ENCODE data around the gene C1orf174.
A peak's percentile ranks its signal among the peaks of the same experiment; 100 is the strongest.

Gene C1orf174

GRCh38 chr1:3900150-3900968 lies at the start of gene C1orf174:
TSS of gene C1orf174 (minus strand) at chr1:3900272. CDS start at chr1:3900186, 86 bp downstream.
- Mint-ChIP-seq H3K27ac (peak within 1 kb of the TSS; percentile 99), H3K4me1 (ENCODE audit: low read depth) (peaks cover 48% of the 10 kb centered on the region), H3K9me3 (peaks cover 19% of the 10 kb centered on the region), H3K36me3 (ENCODE audit: low read depth) (peaks cover 47% of the 10 kb centered on the region), H3K27me3 (no peaks in the 10 kb centered on the region), H3K4me3 (peak within 1 kb of the TSS; percentile 88)
- intact Hi-C loops (cut with micrococcal nuclease), result loop anchor here (1.0 to 2.0 kb wide), 3 partner anchors 9 to 104 kb away; partner anchors contain the start of genes CEP104, DFFB and LRRC47

DNA sequence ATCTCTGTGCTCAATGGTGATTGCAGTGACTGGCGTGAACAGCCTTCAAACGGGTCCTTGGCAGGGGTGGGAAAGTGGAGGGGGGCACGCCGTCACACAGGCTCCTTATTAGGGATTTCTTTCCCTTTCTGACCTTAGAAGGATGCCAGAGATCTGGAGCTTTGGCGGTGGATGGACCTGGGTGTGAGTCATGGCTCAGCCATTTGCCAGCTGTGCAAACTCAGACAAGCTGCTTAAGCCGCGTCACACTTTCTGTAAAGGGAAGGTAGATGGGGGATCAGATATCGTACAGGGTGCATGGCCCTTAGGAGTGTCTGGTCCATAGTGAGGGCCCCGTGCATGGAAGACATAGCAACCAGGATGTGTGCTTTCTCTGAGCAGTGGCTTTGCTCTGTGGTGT lies 48.3 kb upstream of the C1orf174 start:
- Mint-ChIP-seq H3K27me3 (peaks cover 3% of the 10 kb centered on the region), H3K27ac (no peak overlapping the region)

GRCh38 chr1:3945916-3946840 lies 46.1 kb upstream of the C1orf174 start:
- H3K27me3 Mint-ChIP-seq, result peaks cover 2% of the 10 kb centered on the region

More for the DNA sequence above, 48.3 kb upstream of the C1orf174 start:
- Mint-ChIP-seq H3K36me3 (ENCODE audit: low read depth) (no peaks in the 10 kb centered on the region), H3K4me3 (no peak overlapping the region), H3K9me3 (no peaks in the 10 kb centered on the region), H3K4me1 (ENCODE audit: low read depth) (no peaks in the 10 kb centered on the region)
- intact Hi-C loops (cut with micrococcal nuclease), result no loop called here

GRCh38 chr1:3945222-3945621 lies 45.1 kb upstream of the C1orf174 start:
- H3K9me3 Mint-ChIP-seq, result no peaks in the 10 kb centered on the region
- H3K4me3 Mint-ChIP-seq, result no peak overlapping the region
- H3K4me1 Mint-ChIP-seq (ENCODE audit: low read depth), result no peaks in the 10 kb centered on the region
- H3K36me3 Mint-ChIP-seq (ENCODE audit: low read depth), result no peaks in the 10 kb centered on the region
- H3K27me3 Mint-ChIP-seq, result peaks cover 2% of the 10 kb centered on the region
- no peak overlapping the region for H3K27ac Mint-ChIP-seq
- intact Hi-C loops (cut with micrococcal nuclease), result no loop called here

More at GRCh38 chr1:3945916-3946840, 46.1 kb upstream of the C1orf174 start:
- intact Hi-C loops (cut with micrococcal nuclease), result no loop called here
- H3K4me1 Mint-ChIP-seq (ENCODE audit: low read depth), result no peaks in the 10 kb centered on the region
- H3K36me3 Mint-ChIP-seq (ENCODE audit: low read depth), result no peaks in the 10 kb centered on the region
- H3K4me3 Mint-ChIP-seq, result no peak overlapping the region
- H3K27ac Mint-ChIP-seq, result no peak overlapping the region
- H3K9me3 Mint-ChIP-seq, result no peaks in the 10 kb centered on the region

DNA sequence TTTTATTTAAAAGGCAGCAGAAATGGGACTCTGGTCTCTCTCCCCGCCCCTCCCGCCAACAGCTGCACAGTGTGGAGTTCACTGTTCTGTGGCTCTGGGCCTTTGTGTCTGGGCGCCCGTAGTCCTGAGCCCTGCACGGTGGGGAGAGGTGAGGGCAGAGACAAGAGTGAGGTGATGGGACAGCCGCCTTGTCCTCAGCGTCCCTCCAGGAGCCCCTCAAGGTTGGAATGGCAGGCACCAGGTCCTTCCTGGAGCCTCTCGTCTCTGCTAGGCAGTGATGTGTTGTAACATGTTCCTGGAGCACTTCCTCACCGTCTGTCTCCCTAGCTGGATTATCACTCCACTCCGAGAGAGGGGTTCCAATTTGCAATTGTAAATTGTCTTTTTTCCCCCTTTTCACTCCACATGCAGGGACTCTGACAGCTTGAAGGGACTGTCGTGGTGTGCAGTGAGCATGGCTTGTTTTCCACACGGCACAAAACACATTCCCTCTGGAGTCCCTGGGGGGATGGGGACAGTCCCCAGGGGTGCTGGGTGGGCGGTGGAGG lies 44.6 kb upstream of the C1orf174 start:
- H3K9me3 Mint-ChIP-seq, result no peaks in the 10 kb centered on the region
- peaks cover 2% of the 10 kb centered on the region for H3K27me3 Mint-ChIP-seq
- H3K4me3 Mint-ChIP-seq, result no peak overlapping the region
- intact Hi-C loops (cut with micrococcal nuclease), result no loop called here
- H3K4me1 Mint-ChIP-seq (ENCODE audit: low read depth), result no peaks in the 10 kb centered on the region
- H3K27ac Mint-ChIP-seq, result no peak overlapping the region
- no peaks in the 10 kb centered on the region for H3K36me3 Mint-ChIP-seq (ENCODE audit: low read depth)

DNA sequence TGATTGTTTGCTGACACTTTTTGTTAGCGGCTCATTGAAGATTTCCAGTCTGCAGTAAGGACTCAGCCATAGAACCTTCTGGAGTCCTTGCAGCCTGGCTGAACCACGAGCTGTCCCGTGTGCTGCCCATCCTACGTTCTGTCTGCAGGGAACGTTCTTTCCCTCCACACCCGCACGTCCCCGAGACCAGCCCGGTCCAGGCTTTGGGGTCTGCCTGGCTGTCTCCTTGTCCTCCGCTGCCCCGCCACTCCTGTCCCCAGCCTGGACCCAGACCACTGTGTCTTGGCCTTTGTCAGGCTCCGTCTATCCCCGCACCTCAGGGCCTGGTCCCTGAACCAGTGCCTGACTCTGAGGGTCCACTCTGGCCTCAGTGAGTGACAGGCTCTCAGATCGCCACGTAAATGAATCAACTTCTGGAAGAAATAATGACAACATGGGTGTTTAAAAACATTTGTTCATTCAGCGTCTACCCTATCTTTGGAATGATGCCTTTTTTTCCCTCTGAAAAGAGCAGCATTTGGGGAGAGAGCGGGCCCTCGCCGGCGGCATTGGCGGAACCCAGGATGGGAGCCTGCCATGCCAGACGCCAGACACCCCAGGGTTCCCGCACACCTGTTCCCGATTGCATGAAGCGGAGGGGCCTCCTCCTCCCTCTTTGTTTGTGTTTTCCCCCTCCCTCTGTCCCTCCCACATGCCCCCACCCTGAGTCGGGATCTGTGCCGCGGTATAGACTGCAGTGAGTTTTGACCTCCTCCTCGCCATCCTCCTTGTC lies 43.9 kb upstream of the C1orf174 start:
- Mint-ChIP-seq H3K9me3 (no peaks in the 10 kb centered on the region), H3K27me3 (peaks cover 4% of the 10 kb centered on the region), H3K4me1 (ENCODE audit: low read depth) (no peaks in the 10 kb centered on the region), H3K27ac (no peak overlapping the region), H3K4me3 (no peak overlapping the region), H3K36me3 (ENCODE audit: low read depth) (no peaks in the 10 kb centered on the region)
- intact Hi-C loops (cut with micrococcal nuclease), result no loop called here

DNA sequence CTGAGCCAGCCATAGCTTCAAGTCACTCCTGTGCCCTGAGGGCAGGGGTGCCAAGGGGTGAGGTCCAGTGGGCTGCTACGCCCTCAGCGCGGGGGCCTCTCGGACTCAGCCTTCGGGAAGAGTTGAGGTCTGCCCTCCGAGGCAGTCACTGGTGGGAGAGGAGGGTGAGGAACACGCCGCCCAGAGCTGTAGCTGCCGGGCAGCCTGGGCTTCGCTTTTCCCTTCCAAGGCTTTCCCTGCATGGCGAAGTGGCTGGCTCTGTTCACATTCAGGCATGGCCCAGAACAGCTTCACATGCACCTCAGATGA lies 43.0 kb upstream of the C1orf174 start:
- intact Hi-C loops (cut with micrococcal nuclease), result no loop called here
- Mint-ChIP-seq H3K9me3 (no peaks in the 10 kb centered on the region), H3K27ac (no peak overlapping the region), H3K36me3 (ENCODE audit: low read depth) (no peaks in the 10 kb centered on the region), H3K27me3 (peaks cover 4% of the 10 kb centered on the region), H3K4me3 (no peak overlapping the region), H3K4me1 (ENCODE audit: low read depth) (no peaks in the 10 kb centered on the region)

DNA sequence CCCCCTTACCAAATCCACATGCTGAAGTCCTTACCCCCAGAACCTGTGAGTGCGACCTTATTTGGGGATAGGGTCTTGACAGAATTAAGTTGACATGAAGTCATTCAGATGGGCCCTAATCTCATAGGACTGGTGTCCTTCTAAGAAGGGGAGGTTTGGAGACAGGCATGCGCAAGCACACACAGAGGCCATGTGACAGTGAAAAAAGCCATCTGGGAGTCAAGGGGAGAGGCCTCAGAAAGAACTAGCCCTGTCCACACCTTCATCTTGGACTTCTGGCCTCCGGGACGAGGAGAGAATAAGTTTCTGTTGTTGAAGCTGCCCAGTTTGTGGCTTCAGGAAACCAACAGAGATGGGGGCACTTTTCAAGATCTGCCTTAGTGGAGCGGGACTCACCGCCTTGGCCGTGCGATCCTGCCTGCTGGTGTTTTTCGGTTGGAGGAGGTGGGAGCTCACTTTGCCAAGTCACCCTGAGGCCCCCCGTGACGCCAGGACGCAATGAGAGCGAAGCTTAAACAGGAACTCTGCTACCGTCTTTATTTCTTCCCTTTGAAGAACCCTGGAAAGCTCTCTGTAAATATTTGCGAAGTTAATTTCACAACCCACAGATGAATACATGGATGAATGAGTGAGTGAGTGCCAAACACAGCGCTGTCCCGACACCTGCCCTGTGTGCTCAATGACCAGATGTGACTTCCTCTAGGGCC lies 42.5 kb upstream of the C1orf174 start:
- Mint-ChIP-seq H3K36me3 (ENCODE audit: low read depth) (no peaks in the 10 kb centered on the region), H3K27ac (no peak overlapping the region), H3K4me3 (no peak overlapping the region), H3K27me3 (peaks cover 4% of the 10 kb centered on the region), H3K9me3 (no peaks in the 10 kb centered on the region), H3K4me1 (ENCODE audit: low read depth) (no peaks in the 10 kb centered on the region)
- intact Hi-C loops (cut with micrococcal nuclease), result no loop called here

DNA sequence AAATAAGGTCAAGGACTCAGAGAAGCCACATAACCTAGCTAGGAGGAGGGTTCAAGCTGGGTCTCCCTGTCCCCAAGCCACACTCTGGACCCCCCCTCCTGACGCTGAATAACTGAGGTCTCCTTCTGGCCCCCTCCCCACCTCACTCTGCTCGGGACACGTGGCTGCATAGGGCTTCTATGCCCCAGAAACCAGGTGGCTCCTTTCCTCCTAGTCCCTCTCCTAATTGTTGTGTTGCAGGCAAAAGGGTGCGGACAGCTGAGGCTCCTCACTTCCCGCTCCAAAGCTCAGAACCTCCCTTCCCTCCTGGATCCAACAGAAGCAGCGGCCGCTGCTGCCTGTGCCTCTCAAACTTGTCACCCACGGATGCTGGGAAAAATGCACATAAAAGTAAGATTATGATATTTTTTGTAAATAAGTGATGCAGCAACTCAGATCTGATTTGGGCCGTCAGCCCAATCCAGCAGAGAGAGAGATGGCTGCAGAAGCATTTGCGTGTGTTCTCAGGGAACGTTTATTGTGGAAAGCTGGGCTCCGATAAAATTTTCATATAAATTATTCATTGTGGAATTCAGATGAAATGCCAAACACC lies 40.8 kb upstream of the C1orf174 start:
- intact Hi-C loops (cut with micrococcal nuclease), result no loop called here
- H3K9me3 Mint-ChIP-seq, result peaks cover 13% of the 10 kb centered on the region
- H3K27ac Mint-ChIP-seq, result no peak overlapping the region
- H3K4me3 Mint-ChIP-seq, result no peak overlapping the region
- H3K36me3 Mint-ChIP-seq (ENCODE audit: low read depth), result no peaks in the 10 kb centered on the region
- H3K4me1 Mint-ChIP-seq (ENCODE audit: low read depth), result no peaks in the 10 kb centered on the region
- peaks cover 4% of the 10 kb centered on the region for H3K27me3 Mint-ChIP-seq

DNA sequence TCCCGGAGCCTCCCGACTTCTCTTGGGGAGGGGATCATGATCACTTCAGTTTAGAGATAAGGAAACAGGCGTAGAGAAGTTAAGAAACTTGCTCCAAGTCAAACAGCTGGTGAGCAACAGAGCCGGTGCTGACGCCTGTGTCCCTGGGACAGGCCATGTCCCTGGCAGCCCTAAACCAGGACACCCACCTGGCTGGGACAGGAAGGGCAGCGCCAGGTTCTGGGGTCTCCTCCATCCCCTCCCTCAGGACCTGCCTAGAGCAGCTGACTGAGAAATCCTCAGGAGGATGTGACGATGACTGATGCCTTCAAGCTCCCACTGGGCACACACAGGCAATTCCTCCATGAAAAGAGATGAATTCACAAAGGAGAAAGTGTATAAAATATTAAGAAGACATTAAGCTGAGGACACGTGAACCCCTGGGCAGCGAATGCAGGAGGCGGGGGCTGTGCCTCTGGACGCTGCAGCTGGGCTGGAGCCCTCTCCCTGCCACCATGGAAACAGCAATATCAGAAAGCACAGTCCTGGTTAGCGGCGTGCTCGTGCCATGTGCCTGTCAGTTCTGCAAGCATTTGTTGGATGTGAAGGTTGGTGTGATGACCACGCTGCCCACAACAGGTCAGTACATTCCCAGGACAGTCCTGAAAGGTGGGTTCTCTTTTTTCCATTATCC lies 40.1 kb upstream of the C1orf174 start:
- Mint-ChIP-seq H3K36me3 (ENCODE audit: low read depth) (no peaks in the 10 kb centered on the region), H3K4me3 (no peak overlapping the region), H3K27ac (no peak overlapping the region), H3K9me3 (peaks cover 13% of the 10 kb centered on the region), H3K27me3 (peaks cover 4% of the 10 kb centered on the region), H3K4me1 (ENCODE audit: low read depth) (no peaks in the 10 kb centered on the region)
- intact Hi-C loops (cut with micrococcal nuclease), result no loop called here

- intact Hi-C loops (cut with micrococcal nuclease), result no loop called here
- H3K27ac Mint-ChIP-seq, result no peak overlapping the region
Measured at GRCh38 chr1:3939242-3940080, 39.4 kb upstream of the C1orf174 start.

More at GRCh38 chr1:3939242-3940080, 39.4 kb upstream of the C1orf174 start:
- no peak overlapping the region for H3K4me3 Mint-ChIP-seq
- H3K9me3 Mint-ChIP-seq, result peaks cover 13% of the 10 kb centered on the region
- no peaks in the 10 kb centered on the region for H3K36me3 Mint-ChIP-seq (ENCODE audit: low read depth)
- H3K27me3 Mint-ChIP-seq, result peaks cover 5% of the 10 kb centered on the region
- H3K4me1 Mint-ChIP-seq (ENCODE audit: low read depth), result no peaks in the 10 kb centered on the region

All from dendritic cell treated with granulocyte-macrophage colony-stimulating factor and Interleukin-4, amounts not matched to agents 40 ng/mL and 50 ng/mL, for 4 days (primary cell).